AG08395 (cell line): ENCODE results near the gene GLTP.
A peak's percentile ranks its signal among the peaks of the same experiment; 100 is the strongest.
"Not testable (repeated sequence)": the region's sequence is repeated elsewhere in the genome, so short reads cannot be mapped to it uniquely, and the experiment has no call there.

Experiments
- DNase-seq: peaks from one replicate; pipeline ENCODE4 v3.0.0; 2012; ENCODE audit warnings: mixed read lengths, low spot score

Gene GLTP

GRCh38 chr12:109877504-109878246 is 2.7 kb downstream of the GLTP start:
- no peak for DNase-seq

- DNase-seq: no peak
These were observed 3.9 kb downstream of the GLTP start for GRCh38 chr12:109876406-109876805.

GRCh38 chr12:109875572-109876131 is 4.7 kb downstream of the GLTP start:
- DNase-seq: no peak

DNA sequence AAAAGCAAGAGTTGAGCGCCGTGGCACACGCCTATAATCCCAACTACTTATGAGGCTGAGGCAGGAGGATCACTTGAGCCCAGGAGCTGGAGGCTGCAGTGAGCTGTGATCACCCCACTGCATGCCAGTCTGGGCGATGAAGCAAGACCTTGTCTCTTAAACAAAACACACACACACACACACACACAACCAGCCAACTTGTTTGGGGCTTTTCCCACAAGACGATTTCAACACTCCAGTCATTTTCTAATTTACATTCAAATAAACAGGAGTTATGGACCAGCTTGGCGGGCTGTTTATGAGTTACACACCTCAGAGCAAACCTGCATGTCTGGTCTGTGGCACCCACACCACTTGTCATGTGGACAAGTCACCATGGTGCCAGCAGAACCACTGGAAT is 6.7 kb downstream of the GLTP start:
- DNase-seq: no peak

GRCh38 chr12:109871668-109872314 is 8.6 kb downstream of the GLTP start:
- no peak for DNase-seq

GRCh38 chr12:109870648-109871047 is 9.7 kb downstream of the GLTP start:
- DNase-seq: peak; percentile 53

GRCh38 chr12:109868182-109869051 is 11.9 kb downstream of the GLTP start:
- no peak for DNase-seq

DNA sequence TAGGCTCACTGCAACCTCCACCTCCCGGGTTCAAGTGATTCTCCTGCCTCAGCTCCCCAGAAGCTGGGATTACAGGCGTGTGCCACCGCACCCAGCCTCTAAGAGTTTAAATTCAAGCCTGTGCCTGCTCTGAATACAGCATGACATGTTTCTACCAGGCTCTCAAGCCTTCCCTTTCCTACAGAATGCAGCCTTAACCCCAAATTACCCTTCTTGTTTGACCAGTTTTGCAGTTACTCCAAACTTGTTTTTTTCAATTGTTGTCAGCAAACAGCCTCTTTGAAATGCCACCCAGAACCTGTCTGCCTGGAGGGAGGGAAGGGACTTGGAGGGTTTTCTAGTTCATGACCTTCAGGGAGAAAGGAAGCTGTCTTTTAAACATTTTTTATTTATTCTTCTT is 15.4 kb downstream of the GLTP start:
- DNase-seq: no peak

GRCh38 chr12:109863847-109864712 is 16.3 kb downstream of the GLTP start:
- DNase-seq: peak; percentile 25

GRCh38 chr12:109862491-109862890 is 17.9 kb downstream of the GLTP start:
- not testable (repeated sequence) for DNase-seq

GRCh38 chr12:109861689-109862314 is 18.5 kb downstream of the GLTP start:
- DNase-seq: no peak

- no peak for DNase-seq
These were observed 19.4 kb downstream of the GLTP start for GRCh38 chr12:109860977-109861376.

- no peak for DNase-seq
These were observed 21.6 kb downstream of the GLTP start for GRCh38 chr12:109858764-109859163.

DNA sequence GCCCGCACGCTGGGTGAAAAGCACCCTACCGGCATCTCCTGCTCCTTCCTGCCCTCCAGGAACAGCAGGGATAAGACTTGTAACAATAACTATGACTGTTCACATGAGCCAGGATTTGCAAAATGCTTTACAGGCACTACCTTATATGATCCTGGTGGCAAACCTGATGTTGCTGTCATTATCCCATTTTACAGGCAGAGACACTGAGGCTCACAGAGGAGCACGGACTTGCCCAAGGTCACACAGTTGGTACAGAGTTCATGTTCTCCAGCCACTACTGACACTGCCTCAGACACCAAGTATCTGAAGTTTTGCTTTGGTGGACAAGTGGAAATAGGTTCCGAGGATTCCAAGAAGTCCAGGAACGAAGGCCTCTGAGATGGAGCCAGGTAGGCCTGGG is 22.6 kb downstream of the GLTP start:
- no peak for DNase-seq

- DNase-seq: no peak
These were observed 25.0 kb downstream of the GLTP start for GRCh38 chr12:109855377-109855776.

DNA sequence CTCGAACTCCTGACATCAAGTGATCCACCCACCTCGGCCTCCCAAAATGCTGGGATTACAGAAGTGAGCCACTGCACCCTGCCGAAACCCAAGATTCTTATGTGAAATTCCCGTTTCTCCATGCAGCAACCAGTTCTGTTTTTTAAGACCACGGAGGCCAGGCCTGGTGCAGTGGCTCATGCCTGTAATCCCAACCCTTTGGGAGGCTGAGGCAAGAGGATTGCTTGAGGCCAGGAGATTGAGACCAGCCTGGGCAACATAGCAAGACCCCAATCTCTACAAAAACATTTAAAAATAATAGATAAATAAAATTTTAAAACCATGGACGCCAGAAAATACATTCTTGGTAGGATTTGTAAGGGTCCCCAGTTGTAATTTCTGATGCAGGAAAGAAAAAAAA is 29.8 kb downstream of the GLTP start:
- not testable (repeated sequence) for DNase-seq

DNA sequence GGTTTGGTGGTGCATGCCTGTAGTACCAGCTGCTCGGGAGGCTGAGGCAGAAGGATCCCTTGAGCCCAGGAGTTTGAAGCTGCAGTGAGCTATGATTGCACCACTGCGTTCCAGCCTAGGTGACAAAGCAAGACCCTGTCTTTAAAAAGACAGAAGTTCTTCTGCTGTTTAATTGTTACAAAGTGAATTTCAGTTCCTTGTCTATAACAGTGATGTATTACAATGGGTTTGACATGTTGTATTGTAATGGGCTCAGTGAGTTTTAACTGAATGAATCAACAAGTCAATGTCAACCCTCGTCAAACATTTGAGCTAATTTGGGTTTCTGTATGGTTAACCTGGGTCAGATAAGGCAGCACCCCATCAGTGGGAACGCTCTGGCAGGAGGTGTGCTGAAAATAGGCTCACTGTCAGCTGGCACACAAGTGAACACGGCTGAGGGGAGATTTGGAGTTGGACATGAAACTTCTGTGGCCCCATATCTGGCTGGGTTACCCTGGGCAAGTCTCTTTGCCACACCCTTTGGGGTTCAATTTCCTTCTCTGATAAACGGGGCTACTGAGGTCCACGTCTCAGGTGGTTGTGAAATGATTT is 33.1 kb downstream of the GLTP start:
- DNase-seq: no peak

GRCh38 chr12:109845824-109846205 is 34.5 kb downstream of the GLTP start:
- no peak for DNase-seq

GRCh38 chr12:109844983-109845823 is 35.1 kb downstream of the GLTP start:
- DNase-seq: peak; percentile 97

DNA sequence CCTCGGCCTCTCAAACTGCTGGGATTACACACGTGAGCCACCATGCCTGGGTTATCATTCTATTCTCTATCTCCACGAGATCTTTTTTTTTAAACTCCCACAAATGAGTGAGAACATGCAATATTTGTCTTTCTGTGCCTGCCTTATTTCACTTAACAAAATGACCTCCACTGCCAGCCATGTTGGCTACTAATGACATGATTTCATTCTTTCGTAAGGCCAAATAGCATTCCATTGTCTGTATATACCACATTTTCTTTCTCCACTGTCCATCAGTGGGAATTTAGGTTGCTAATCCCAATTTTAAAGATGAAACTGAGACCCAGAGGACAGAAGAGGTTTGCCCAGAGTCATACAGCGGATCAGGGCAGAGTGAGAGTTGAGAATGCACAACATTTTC is 36.2 kb downstream of the GLTP start:
- DNase-seq: no peak
